Mesenchymal stem cell (in vitro differentiated cells and primary cell): ENCODE data around the gene ITPR3.

ENCODE experiments used
- DNase-seq: peaks from one replicate; pipeline ENCODE4 v3.0.0-alpha.2; 2013
- H2AFZ ChIP-seq: one replicate; pipeline ENCODE4 v1.6.1; 2013; ENCODE audit warnings: low read depth, mild to moderate bottlenecking, control low read depth, inconsistent platforms, low read length, moderate library complexity
- H2AK5ac ChIP-seq: 2 replicates; pipeline ENCODE4 v1.6.1; 2013; ENCODE audit warnings: low read length, moderate library complexity, mild to moderate bottlenecking, inconsistent platforms; ENCODE audit not compliant: severe bottlenecking
- H2BK120ac ChIP-seq: one replicate; pipeline ENCODE4 v1.6.1; 2013; ENCODE audit warnings: low read depth, mild to moderate bottlenecking, inconsistent platforms, low read length, moderate library complexity
- H2BK12ac ChIP-seq, 2 experiments: one replicate each; pipeline ENCODE4 v1.6.1; 2013; ENCODE audit warnings: inconsistent platforms in 2 of 2, low read length in 2 of 2, mild to moderate bottlenecking in 2 of 2, moderate library complexity in 2 of 2, control low read depth in 1 of 2
- H2BK15ac ChIP-seq: one replicate; pipeline ENCODE4 v1.6.1; 2013; ENCODE audit warnings: mild to moderate bottlenecking, low read depth, inconsistent platforms; ENCODE audit not compliant: poor library complexity, severe bottlenecking
- H2BK5ac ChIP-seq: 2 replicates; pipeline ENCODE4 v1.6.1; 2013; ENCODE audit warnings: low read depth, mild to moderate bottlenecking, low read length, control low read depth, inconsistent platforms; ENCODE audit not compliant: poor library complexity, severe bottlenecking
- H3K14ac ChIP-seq, 2 experiments: one replicate each; pipeline ENCODE4 v1.6.1; 2013; ENCODE audit warnings: inconsistent platforms in 2 of 2, low read length in 2 of 2, control low read depth in 1 of 2, mild to moderate bottlenecking in 1 of 2, moderate library complexity in 1 of 2
- H3K18ac ChIP-seq, 2 experiments: one replicate each; pipeline ENCODE4 v1.6.1; 2013; ENCODE audit warnings: inconsistent platforms in 2 of 2, low read length in 2 of 2, control low read depth in 1 of 2, low read depth in 1 of 2, mild to moderate bottlenecking in 1 of 2
- H3K23ac ChIP-seq, 2 experiments: one replicate each; pipeline ENCODE4 v1.6.1; 2013; ENCODE audit warnings: inconsistent platforms in 2 of 2, low read length in 2 of 2, mild to moderate bottlenecking in 2 of 2, moderate library complexity in 2 of 2, control low read depth in 1 of 2
- H3K27ac ChIP-seq: 2 replicates; pipeline ENCODE4 v1.5.1; 2013; ENCODE audit warnings: mild to moderate bottlenecking, moderate library complexity, low read length, control low read depth, inconsistent platforms; ENCODE audit not compliant: poor library complexity, severe bottlenecking
- H3K27me3 ChIP-seq, 2 experiments: 2 replicates each; pipeline versions ENCODE4 v1.6.1 to v1.7.0; 2013; ENCODE audit warnings: low read length in 2 of 2, mild to moderate bottlenecking in 2 of 2, moderate library complexity in 2 of 2, control low read depth in 1 of 2, inconsistent platforms in 1 of 2; ENCODE audit not compliant: control insufficient read depth in 1 of 2, insufficient read depth in 1 of 2
- H3K36me3 ChIP-seq, 2 experiments: 2 replicates each; pipeline versions ENCODE4 v1.6.1 to v1.7.0; 2013; ENCODE audit warnings: low read length in 2 of 2, control low read depth in 1 of 2, inconsistent platforms in 1 of 2, low read depth in 1 of 2, mild to moderate bottlenecking in 1 of 2; ENCODE audit not compliant: insufficient read depth in 2 of 2, control insufficient read depth in 1 of 2
- H3K4ac ChIP-seq, 2 experiments: one replicate each; pipeline ENCODE4 v1.6.1; 2013; ENCODE audit warnings: inconsistent platforms in 2 of 2, low read length in 2 of 2, mild to moderate bottlenecking in 2 of 2, moderate library complexity in 2 of 2, control low read depth in 1 of 2, low read depth in 1 of 2
- H3K4me1 ChIP-seq: 2 replicates; pipeline ENCODE4 v1.6.1; 2013; ENCODE audit warnings: low read depth, low read length, control low read depth; ENCODE audit not compliant: control insufficient read depth, insufficient read depth
- H3K4me2 ChIP-seq: 2 replicates; pipeline ENCODE4 v1.6.1; 2013; ENCODE audit warnings: low read length, mild to moderate bottlenecking, inconsistent platforms; ENCODE audit not compliant: poor library complexity, severe bottlenecking
- H3K4me3 ChIP-seq, 2 experiments: 2 replicates each; pipeline versions ENCODE4 v1.5.1 to v1.7.0; 2013; ENCODE audit warnings: low read length in 2 of 2, mild to moderate bottlenecking in 2 of 2, control low read depth in 1 of 2, low read depth in 1 of 2; ENCODE audit not compliant: insufficient read depth in 1 of 2
- H3K79me1 ChIP-seq: replicated peaks from 2 replicates; pipeline ENCODE4 v1.6.1; 2013; ENCODE audit warnings: mild to moderate bottlenecking, control low read depth, low read length, inconsistent platforms; ENCODE audit not compliant: poor library complexity, severe bottlenecking
- H3K9ac ChIP-seq: 2 replicates; pipeline ENCODE4 v1.7.0; 2013; ENCODE audit warnings: mild to moderate bottlenecking, low read length, moderate library complexity
- H3K9me3 ChIP-seq: 2 replicates; pipeline ENCODE4 v1.7.0; 2013; ENCODE audit warnings: mild to moderate bottlenecking, low read length; ENCODE audit not compliant: control insufficient read depth
- H4K8ac ChIP-seq: one replicate; pipeline ENCODE4 v1.6.1; 2013; ENCODE audit warnings: inconsistent platforms, mild to moderate bottlenecking, low read length, moderate library complexity
- H4K91ac ChIP-seq: one replicate; pipeline ENCODE4 v1.6.1; 2013; ENCODE audit warnings: mild to moderate bottlenecking, low read length, inconsistent platforms
- WGBS: methylation state at CpG from one replicate; pipeline ENCODE4 v1.1.7; 2013; ENCODE audit warnings: mixed read lengths; 5-methylcytosine and 5-hydroxymethylcytosine counted together

Gene ITPR3

DNA sequence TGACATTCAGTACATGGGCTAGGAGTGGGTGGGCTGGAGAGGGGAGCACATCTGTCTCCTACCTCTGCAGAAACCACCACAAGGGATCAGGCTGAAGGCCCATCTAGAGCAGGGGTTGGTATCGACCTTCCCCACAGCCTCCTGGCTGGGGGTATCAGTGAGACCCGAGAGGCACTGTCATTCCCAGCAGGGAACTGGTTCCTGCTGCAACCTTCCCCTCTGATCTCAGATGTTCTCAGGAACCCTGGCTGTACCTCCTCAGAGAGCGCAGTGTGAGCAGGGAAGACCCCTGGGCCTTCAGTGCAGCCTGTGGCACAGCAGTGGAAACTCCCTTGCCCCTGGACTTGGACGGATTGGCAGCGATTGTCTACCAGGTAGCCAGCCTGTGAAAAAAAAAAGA is 117.8 kb downstream of the ITPR3 start:
- Histone ChIP-seq H3K9me3 (no peaks in the 10 kb centered on the region), H3K4ac (no peak overlapping the region), H4K91ac (peak overlapping the region; percentile 31), H2BK5ac (no peak overlapping the region), H3K4me1 (peaks cover 17% of the 10 kb centered on the region), H3K14ac (no peak overlapping the region), H2AK5ac (no peak overlapping the region), H2BK15ac (no peak overlapping the region), H3K36me3 (peaks cover 0 to 67% of the 10 kb centered on the region in 2 experiments), H3K4me2 (no peak overlapping the region), H2BK120ac (no peak overlapping the region), H3K9ac (no peak overlapping the region), H2AFZ (no peak overlapping the region), H4K8ac (no peak overlapping the region), H3K18ac (no peak overlapping the region), H3K23ac (no peak overlapping the region), H3K27ac (no peak overlapping the region), H3K27me3 (peaks cover 0 to 50% of the 10 kb centered on the region in 2 experiments), H2BK12ac (no peak overlapping the region), H3K79me1 (peaks cover 24% of the 10 kb centered on the region), H3K4me3 (no peak overlapping the region)
- no peak for DNase-seq
- 86% methylated on average over 5 of the region's 5 CpGs for WGBS

DNA sequence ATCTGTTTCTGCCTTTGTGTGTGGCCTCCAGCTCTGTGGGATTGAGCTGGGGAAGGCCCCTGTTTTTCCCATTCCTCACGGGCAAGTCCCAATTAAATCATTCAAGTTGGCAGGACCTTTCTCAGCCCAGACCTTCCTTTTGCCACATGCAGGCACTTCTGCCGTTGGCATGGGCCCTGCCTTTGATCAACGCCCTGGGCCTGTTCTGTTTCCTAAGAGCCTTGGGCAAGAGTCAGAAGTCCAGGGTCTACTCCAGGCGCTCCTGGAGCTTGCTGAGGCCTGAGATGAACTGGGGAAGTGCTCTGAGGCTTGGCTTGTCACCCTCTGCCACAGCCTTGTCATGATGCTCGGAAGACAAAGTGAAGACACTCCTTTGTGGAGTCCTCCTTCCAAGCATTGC is 118.4 kb downstream of the ITPR3 start:
- Histone ChIP-seq H2AK5ac (no peak overlapping the region), H3K79me1 (peaks cover 24% of the 10 kb centered on the region), H3K36me3 (peaks cover 0 to 62% of the 10 kb centered on the region in 2 experiments), H3K27me3 (peaks cover 0 to 54% of the 10 kb centered on the region in 2 experiments), H2BK12ac (no peak overlapping the region), H3K9me3 (no peaks in the 10 kb centered on the region), H2AFZ (no peak overlapping the region), H4K91ac (peak overlapping the region; percentile 67), H3K9ac (no peak overlapping the region), H2BK5ac (no peak overlapping the region), H3K18ac (no peak overlapping the region), H2BK15ac (no peak overlapping the region), H3K4ac (no peak overlapping the region), H3K23ac (peak overlapping the region in 1 of 2 experiments; percentile 17), H2BK120ac (no peak overlapping the region), H3K14ac (peak overlapping the region in 1 of 2 experiments; percentile 22), H4K8ac (peak overlapping the region; percentile 0), H3K4me1 (peaks cover 21% of the 10 kb centered on the region), H3K27ac (no peak overlapping the region), H3K4me2 (no peak overlapping the region), H3K4me3 (no peak overlapping the region)
- 94% methylated on average over 5 of the region's 5 CpGs for WGBS
- DNase-seq = no peak

GRCh38 chr6:33740204-33740608 is 119.1 kb downstream of the ITPR3 start:
- Histone ChIP-seq H3K4me2 (no peak overlapping the region), H2AFZ (no peak overlapping the region), H3K36me3 (peaks cover 0 to 55% of the 10 kb centered on the region in 2 experiments), H3K9me3 (no peaks in the 10 kb centered on the region), H4K91ac (no peak overlapping the region), H2AK5ac (no peak overlapping the region), H3K4ac (no peak overlapping the region), H3K4me1 (peaks cover 26% of the 10 kb centered on the region), H3K9ac (no peak overlapping the region), H3K23ac (no peak overlapping the region), H3K79me1 (peaks cover 24% of the 10 kb centered on the region), H2BK120ac (no peak overlapping the region), H4K8ac (no peak overlapping the region), H2BK12ac (no peak overlapping the region), H3K27ac (no peak overlapping the region), H3K14ac (peak overlapping the region in 1 of 2 experiments; percentile 26), H2BK5ac (no peak overlapping the region), H3K4me3 (no peak overlapping the region), H2BK15ac (no peak overlapping the region), H3K27me3 (peaks cover 0 to 58% of the 10 kb centered on the region in 2 experiments), H3K18ac (no peak overlapping the region)
- DNase-seq = peak; percentile 51
- WGBS = 83% methylated on average over 6 of the region's 6 CpGs

DNA sequence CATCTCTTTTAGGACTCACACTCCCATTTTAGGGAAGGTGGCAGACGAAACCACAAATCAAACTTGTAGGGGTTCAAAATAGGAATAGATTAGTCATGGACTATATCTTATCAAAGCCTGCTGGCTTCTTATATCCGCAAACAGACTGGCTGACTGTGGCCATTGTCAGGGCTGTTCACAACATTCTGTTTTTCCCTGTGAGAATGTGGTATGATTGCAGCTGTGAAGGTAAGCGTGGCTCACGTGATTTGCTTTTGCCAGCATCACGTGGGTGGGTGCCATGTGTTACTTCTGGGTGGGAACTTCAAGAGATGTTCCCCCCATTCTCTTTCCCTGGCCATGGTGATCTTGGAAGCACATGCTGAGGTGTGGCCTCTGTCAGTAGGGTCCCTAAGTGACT is 119.7 kb downstream of the ITPR3 start:
- Histone ChIP-seq H3K4me3 (no peak overlapping the region), H2AFZ (no peak overlapping the region), H2BK120ac (no peak overlapping the region), H3K4me2 (no peak overlapping the region), H2BK15ac (no peak overlapping the region), H4K8ac (no peak overlapping the region), H3K4ac (no peak overlapping the region), H3K27ac (no peak overlapping the region), H2AK5ac (no peak overlapping the region), H2BK5ac (no peak overlapping the region), H3K9me3 (no peaks in the 10 kb centered on the region), H3K36me3 (peaks cover 0 to 51% of the 10 kb centered on the region in 2 experiments), H3K14ac (no peak overlapping the region), H3K23ac (no peak overlapping the region), H3K18ac (no peak overlapping the region), H2BK12ac (no peak overlapping the region), H4K91ac (no peak overlapping the region), H3K79me1 (peaks cover 23% of the 10 kb centered on the region), H3K4me1 (peaks cover 27% of the 10 kb centered on the region), H3K27me3 (peaks cover 0 to 63% of the 10 kb centered on the region in 2 experiments), H3K9ac (no peak overlapping the region)
- 78% methylated on average over 5 of the region's 5 CpGs for WGBS
- DNase-seq = no peak
